Ishikawa (cell line): ENCODE results near the gene RASA1.

Experiments
- CEBPB ChIP-seq: IDR thresholded peaks from 2 replicates; pipeline ENCODE4 v1.6.1; 2012
- CREB1 ChIP-seq: IDR thresholded peaks from 2 replicates; pipeline ENCODE4 v1.6.1; 2012; ENCODE audit warnings: low read depth
- EGR1 ChIP-seq: IDR thresholded peaks from 2 replicates; pipeline ENCODE4 v1.6.1; 2012
- FOXM1 ChIP-seq: IDR thresholded peaks from 2 replicates; pipeline ENCODE4 v1.6.1; 2012; ENCODE audit warnings: low read depth, borderline replicate concordance
- TAF1 ChIP-seq: IDR thresholded peaks from 2 replicates; pipeline ENCODE4 v1.6.1; 2012; ENCODE audit warnings: low read depth, mild to moderate bottlenecking
- YY1 ChIP-seq: IDR thresholded peaks from 2 replicates; pipeline ENCODE4 v1.6.1; 2012; ENCODE audit warnings: low read depth
- TF ChIP-seq, protein P1 (sequence below): IDR thresholded peaks from 2 replicates; pipeline ENCODE4 v1.6.1; 2012; ENCODE audit warnings: low read depth, mild to moderate bottlenecking
- TF ChIP-seq, protein P2 (sequence below): IDR thresholded peaks from 2 replicates; pipeline ENCODE4 v1.6.1; 2012

DNA sequence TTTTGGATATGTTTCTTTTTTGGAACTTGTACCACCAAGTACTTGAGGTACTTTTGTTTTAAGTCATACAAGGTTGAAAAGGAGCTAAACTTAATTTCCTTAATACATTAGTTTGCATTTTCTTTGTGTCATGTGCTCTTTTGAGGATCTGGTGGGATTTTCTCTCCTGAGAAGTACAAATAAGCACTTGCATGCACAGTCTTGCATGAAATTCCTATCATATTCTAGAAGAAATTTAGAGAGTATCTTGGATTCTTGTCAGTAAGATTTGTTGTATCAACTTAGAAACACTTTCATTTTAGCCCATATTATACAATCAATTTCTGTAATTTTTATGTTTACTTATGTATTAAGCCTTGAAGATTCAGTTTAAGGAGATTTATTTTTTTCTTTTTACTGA lies 80.2 kb downstream of the RASA1 start:
- no peak for TF ChIP-seq FOXM1
- TF ChIP-seq CEBPB: no peak
- TF ChIP-seq YY1: no peak
- TF ChIP-seq EGR1: no peak
- TF ChIP-seq, protein P1, sequence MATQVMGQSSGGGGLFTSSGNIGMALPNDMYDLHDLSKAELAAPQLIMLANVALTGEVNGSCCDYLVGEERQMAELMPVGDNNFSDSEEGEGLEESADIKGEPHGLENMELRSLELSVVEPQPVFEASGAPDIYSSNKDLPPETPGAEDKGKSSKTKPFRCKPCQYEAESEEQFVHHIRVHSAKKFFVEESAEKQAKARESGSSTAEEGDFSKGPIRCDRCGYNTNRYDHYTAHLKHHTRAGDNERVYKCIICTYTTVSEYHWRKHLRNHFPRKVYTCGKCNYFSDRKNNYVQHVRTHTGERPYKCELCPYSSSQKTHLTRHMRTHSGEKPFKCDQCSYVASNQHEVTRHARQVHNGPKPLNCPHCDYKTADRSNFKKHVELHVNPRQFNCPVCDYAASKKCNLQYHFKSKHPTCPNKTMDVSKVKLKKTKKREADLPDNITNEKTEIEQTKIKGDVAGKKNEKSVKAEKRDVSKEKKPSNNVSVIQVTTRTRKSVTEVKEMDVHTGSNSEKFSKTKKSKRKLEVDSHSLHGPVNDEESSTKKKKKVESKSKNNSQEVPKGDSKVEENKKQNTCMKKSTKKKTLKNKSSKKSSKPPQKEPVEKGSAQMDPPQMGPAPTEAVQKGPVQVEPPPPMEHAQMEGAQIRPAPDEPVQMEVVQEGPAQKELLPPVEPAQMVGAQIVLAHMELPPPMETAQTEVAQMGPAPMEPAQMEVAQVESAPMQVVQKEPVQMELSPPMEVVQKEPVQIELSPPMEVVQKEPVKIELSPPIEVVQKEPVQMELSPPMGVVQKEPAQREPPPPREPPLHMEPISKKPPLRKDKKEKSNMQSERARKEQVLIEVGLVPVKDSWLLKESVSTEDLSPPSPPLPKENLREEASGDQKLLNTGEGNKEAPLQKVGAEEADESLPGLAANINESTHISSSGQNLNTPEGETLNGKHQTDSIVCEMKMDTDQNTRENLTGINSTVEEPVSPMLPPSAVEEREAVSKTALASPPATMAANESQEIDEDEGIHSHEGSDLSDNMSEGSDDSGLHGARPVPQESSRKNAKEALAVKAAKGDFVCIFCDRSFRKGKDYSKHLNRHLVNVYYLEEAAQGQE: no peak
- TF ChIP-seq TAF1: no peak
- TF ChIP-seq, protein P2, sequence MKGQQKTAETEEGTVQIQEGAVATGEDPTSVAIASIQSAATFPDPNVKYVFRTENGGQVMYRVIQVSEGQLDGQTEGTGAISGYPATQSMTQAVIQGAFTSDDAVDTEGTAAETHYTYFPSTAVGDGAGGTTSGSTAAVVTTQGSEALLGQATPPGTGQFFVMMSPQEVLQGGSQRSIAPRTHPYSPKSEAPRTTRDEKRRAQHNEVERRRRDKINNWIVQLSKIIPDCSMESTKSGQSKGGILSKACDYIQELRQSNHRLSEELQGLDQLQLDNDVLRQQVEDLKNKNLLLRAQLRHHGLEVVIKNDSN: no peak
- TF ChIP-seq CREB1: no peak
